GM19035 (cell line): ENCODE results near the gene OR51V1.

Experiments used
- ATAC-seq: cut with Tn5 transposase; IDR thresholded peaks from one replicate; pipeline ENCODE4 v1.9.1; 2021; ENCODE audit not compliant: unreplicated experiment

The OR51V1 gene

GRCh38 chr11:5231111-5231510, 30.6 kb upstream of the OR51V1 start:
- no peak for ATAC-seq

DNA sequence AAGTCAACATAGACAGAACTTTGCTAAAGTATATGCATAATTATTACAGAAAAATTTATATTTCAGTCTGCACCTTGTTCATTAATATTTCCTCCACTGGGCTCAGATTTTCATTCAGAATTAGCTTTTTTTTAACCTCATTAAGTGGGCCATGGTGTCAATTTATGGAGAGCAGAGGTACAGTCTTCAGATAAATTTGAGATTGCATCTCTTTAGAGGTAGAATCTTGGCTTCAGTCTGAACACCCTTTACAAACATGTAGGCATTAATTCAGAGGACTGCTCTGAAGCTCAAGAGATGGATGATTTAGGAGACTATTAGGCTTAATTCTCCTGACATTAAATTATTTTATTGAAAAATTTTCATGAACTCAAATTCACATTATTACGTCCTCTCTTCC, 29.8 kb upstream of the OR51V1 start:
- no peak for ATAC-seq

GRCh38 chr11:5229796-5230195, 29.3 kb upstream of the OR51V1 start:
- ATAC-seq = no peak

GRCh38 chr11:5229356-5229755, 28.9 kb upstream of the OR51V1 start:
- ATAC-seq = no peak

GRCh38 chr11:5228124-5228523, 27.6 kb upstream of the OR51V1 start:
- no peak for ATAC-seq

DNA sequence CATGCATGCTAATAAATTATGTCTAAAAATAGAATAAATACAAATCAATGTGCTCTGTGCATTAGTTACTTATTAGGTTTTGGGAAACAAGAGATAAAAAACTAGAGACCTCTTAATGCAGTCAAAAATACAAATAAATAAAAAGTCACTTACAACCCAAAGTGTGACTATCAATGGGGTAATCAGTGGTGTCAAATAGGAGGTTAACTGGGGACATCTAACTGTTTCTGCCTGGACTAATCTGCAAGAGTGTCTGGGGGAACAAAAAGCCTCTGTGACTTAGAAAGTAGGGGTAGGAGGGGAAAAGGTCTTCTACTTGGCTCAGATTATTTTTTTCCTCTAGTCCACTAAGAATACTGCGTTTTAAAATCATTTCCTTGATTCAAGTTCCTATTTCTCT, 27.2 kb upstream of the OR51V1 start:
- ATAC-seq = no peak

- ATAC-seq = no peak
Measured at GRCh38 chr11:5226732-5227310, 26.3 kb upstream of the OR51V1 start, which contains the start of gene HBB. HBB (minus strand) TSS chr11:5227071; CDS start chr11:5227021, 50 bp downstream.

- no peak for ATAC-seq
Measured at GRCh38 chr11:5225480-5225871, 25.0 kb upstream of the OR51V1 start.

DNA sequence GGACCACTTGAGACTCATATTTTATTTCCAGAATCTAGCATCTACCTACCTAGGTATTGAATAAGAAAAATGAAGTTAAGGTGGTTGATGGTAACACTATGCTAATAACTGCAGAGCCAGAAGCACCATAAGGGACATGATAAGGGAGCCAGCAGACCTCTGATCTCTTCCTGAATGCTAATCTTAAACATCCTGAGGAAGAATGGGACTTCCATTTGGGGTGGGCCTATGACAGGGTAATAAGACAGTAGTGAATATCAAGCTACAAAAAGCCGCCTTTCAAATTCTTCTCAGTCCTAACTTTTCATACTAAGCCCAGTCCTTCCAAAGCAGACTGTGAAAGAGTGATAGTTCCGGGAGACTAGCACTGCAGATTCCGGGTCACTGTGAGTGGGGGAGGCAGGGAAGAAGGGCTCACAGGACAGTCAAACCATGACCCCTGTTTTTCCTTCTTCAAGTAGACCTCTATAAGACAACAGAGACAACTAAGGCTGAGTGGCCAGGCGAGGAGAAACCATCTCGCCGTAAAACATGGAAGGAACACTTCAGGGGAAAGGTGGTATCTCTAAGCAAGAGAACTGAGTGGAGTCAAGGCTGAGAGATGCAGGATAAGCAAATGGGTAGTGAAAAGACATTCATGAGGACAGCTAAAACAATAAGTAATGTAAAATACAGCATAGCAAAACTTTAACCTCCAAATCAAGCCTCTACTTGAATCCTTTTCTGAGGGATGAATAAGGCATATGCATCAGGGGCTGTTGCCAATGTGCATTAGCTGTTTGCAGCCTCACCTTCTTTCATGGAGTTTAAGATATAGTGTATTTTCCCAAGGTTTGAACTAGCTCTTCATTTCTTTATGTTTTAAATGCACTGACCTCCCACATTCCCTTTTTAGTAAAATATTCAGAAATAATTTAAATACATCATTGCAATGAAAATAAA, 24.3 kb upstream of the OR51V1 start:
- no peak for ATAC-seq

DNA sequence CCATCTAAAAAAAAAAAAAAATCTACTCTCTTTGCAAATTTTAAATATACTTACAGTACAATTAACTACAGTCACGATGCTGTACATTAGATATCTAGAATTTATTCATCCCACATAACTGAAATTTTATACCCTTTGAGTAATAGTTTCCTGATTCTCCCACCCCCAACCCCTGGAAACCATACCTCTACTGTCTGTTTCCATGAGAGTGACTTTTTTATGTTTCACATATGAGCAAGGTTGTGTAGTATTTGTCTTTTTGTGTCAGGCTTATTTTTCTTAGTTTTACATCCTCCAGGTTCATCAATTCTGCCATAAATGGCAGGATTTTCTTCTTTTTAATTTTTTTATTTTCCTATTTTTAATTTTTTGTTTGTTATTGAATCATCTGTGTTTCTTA, 23.2 kb upstream of the OR51V1 start:
- no peak for ATAC-seq

DNA sequence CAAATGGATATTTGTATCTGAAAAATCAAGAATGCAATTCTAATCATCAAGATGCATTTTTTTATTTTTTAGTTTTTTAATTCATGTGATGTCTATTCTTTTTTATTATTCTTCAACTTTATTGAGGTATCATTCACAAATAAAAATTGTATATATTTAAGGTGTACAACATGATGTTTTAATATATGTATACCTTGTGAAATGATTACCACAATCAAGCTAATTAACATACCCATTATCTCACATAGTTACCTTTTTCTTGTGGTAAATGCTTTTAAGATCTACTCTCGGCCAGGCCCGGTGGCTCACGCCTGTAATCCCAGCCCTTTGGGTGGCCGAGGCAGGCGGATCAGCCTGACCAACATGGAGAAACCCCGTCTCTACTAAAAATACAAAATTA, 22.7 kb upstream of the OR51V1 start:
- no peak for ATAC-seq

DNA sequence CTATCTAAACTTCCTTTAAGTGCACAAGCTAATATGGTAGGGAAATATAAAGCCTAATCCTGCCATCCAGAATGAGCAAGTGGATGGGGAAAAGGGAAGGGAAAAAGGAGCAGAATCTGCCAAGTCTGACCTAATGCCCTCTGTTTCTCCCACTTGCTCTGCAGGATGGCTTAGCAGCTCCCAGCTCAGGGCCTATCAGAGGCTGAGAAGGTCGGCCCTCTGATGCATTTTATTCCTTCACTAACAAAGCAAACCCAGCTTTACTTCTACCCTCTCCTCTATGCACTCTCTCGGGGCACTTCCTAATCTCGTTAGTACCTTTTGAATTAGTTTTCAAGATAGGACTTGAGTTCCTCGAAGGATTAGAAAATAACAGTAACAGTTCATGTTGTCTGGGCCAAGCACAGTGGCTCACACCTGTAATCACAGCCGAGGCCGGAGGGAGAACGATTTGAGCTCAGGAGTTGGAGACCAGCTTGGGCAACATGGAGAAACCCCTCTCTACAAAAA, 9.9 kb upstream of the OR51V1 start:
- ATAC-seq = no peak

DNA sequence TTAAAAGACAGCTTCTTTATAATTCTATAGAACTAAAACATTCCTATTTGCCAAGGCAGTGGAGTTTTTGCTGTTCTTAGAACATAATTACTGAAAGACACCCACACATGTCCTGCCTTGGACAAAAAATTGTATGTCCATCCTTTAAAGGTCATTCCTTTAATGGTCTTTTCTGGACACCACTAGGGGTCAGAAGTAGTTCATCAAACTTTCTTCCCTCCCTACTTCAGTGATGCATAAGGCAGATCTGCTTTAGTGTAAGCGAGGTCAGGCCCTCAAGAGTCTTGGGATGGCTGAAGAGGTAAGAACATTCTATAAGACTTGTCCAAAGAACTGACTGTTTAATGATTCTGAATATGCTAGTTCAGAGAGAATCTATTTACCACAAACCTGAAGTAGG, 4.3 kb upstream of the OR51V1 start:
- peak; percentile 74 for ATAC-seq

DNA sequence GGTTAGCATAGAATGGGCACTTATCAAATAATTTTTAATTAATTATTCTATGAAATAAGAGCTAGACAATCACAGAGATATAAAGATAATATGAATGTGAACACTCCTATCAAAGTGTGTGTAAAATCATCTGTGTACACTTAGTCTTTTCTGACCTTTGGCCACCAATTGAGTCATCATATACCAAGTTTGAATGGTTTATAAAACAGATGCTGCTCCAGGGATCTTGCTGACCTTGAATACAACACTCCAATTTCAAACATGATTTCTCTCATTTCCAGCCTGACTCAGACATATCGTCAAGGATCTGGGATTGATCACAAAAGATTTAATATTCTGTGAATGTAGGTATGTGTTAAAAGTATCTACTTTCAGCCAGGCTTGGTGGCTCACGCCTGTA, 2.9 kb upstream of the OR51V1 start:
- ATAC-seq = no peak

DNA sequence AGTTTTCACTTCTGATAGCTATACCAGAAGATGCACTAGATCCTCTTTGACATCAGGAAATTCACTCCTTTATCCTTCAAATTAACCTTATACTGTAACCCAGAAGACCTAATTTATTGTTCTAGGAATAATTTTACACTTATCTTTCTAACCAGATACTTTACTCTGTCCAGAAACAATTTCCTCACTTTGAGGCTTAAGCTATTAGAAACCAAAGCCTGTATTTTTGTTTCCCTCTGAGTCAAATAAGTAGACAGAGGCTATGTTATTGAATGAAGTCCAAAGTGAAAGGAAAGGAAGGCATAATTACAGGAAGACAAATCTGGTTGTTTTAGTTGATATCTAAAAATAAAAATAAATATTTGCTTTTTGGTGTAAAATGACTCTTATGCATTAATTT, 2.2 kb downstream of the OR51V1 start:
- ATAC-seq = no peak

GRCh38 chr11:5197536-5197935, 2.9 kb downstream of the OR51V1 start:
- ATAC-seq = no peak

- ATAC-seq = no peak
Measured at GRCh38 chr11:5196731-5197130, 3.8 kb downstream of the OR51V1 start.

GRCh38 chr11:5196067-5196466, 4.4 kb downstream of the OR51V1 start:
- no peak for ATAC-seq

- no peak for ATAC-seq
Measured at GRCh38 chr11:5192738-5193137, 7.7 kb downstream of the OR51V1 start.

DNA sequence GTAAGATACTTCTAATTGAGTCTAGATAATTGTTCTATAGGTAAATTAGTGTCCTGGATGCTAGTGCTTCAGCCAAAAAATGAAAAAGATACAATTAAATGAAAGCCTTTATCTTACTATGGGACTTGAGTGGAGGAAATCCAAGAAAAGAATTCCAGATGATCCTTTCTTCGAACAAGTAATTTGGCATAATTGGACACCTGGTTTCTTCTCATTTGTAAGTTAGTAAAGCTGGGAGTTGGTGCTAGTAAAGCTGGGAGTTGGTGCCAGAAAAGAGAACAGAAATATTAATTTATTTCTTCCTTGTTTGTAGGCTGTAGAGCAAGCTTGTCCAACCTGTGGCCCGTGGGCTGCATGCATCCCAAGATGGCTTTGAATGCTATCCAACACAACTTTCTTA, 12.3 kb downstream of the OR51V1 start:
- ATAC-seq = no peak

- ATAC-seq = no peak
Measured at GRCh38 chr11:5178046-5178837, 22.2 kb downstream of the OR51V1 start.
